NCI-H2029 (cell line): Measurements from ENCODE around the gene TMPRSS13.

Experiments used
- DNase-seq: peaks from one replicate; lab custom pipeline; 2025; lab: John Stamatoyannopoulos, UW

Gene TMPRSS13

GRCh38 chr11:117887431-117888138, 41.6 kb downstream of the TMPRSS13 start:
- no peak for DNase-seq

DNA sequence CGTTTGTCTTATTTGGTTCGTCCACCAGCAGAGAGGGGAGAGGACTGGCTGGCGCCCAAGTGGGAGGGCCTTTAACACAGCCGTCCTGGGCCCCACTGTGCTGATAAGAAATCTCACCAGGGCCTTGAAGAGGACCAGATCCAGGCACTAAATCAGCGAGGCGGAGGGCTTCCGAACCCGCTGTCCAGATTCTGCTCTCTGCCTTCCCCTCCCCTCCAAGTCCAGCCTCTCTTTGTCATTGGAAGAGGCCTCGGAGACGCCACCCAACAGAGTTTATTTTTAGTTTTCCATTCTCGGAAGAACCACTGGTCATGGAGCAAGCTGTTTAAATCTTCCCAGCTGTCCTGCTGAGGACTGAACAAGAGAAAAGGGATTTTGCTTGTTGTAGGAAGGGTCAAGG, 43.4 kb downstream of the TMPRSS13 start:
- no peak for DNase-seq

GRCh38 chr11:117884994-117885393, 44.2 kb downstream of the TMPRSS13 start:
- no peak for DNase-seq

- no peak for DNase-seq
These were observed 46.1 kb downstream of the TMPRSS13 start for GRCh38 chr11:117883063-117883462.

DNA sequence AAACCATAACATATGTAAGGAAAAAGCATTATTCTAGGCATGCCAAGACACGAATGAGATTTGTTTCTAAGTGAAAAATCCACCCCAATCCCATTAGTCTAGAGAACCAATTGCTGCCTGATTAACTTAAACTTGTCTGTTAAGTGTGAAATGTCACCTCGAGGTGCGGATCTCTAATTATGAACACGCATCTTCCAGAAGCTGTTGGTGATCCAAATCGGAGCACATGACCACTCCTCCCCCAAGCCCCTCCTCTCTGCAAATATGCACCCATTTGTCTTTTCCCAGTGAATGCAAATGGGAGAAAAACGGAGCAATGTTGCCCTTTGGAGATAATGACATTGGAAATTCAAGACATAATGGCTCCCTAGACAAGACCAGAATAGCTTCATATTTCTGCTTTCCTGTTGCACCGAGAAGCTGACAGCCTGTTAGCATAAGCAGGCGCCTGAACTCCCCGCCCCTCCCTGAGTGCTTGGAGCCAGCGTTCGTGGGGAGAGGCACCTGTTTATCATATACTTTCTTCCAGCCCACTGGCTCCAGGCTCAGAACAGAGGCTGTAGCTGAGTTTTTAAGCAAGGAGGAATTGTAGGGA, 46.8 kb downstream of the TMPRSS13 start:
- peak; percentile 40 for DNase-seq

DNA sequence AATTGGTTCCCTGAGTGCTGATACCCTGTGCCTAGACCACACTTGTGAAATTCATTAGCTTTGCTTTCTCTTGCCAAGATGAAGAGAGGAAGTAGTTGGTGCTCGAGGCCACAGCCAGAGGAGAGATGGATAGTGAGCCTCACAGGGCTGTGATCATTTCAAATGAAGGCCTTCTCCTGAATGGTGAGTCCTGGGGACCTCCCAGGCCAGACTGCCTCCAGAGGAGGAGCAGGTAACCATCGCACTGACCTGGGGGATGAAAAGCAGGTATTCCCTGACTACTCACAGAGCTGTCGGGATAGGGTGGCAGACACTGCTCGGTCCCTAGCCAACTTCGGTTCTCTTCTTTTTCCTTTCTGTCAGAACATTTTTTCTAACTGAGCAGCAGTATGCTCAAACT, 48.0 kb downstream of the TMPRSS13 start:
- DNase-seq = no peak

GRCh38 chr11:117879516-117880480, 49.4 kb downstream of the TMPRSS13 start:
- DNase-seq = no peak

GRCh38 chr11:117878939-117879475, 50.2 kb downstream of the TMPRSS13 start:
- no peak for DNase-seq

GRCh38 chr11:117878314-117878938, 50.8 kb downstream of the TMPRSS13 start:
- no peak for DNase-seq

- no peak for DNase-seq
These were observed 52.0 kb downstream of the TMPRSS13 start for GRCh38 chr11:117877120-117877784.

GRCh38 chr11:117876341-117877119, 52.7 kb downstream of the TMPRSS13 start, which contains the start of gene FXYD6:
TSS of gene FXYD6 (minus strand) at chr11:117876658. CDS start at chr11:117842776, 33,882 bp downstream.
- peak; percentile 51 for DNase-seq

GRCh38 chr11:117876059-117876340, 53.2 kb downstream of the TMPRSS13 start:
- no peak for DNase-seq

DNA sequence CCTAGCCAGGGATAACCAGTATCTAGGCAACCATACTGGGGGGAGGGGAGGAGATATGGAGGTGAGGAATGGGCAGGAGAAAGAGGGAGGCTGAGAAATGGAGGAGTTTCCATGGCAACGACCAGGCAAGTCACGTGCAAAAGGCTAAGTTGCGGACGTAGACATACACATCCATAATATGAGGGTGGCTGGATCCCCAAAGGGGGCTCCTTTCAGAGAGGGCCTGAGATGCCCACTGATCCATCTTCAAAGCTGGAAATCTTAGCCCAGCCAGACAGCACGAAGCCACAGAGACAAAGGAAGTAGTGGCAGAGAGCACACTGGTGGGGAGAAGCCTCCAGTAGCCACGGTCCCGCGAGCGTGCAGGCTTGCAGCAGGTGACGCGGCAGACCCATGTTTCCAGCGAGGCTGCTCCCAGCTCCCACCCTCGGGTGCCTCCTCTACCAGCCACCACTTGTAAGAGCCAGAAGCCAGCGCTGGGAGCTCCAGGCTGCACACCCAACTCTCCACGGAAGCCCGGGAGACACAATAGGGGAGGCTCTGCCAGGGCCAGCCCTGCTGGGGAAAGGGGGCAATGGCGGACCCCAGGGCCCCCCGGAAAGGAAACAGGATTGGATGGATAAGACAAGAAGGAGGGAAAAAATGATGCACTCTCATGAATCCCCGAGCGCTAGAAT, 53.7 kb downstream of the TMPRSS13 start:
- peak; percentile 27 for DNase-seq

GRCh38 chr11:117874910-117875381, 54.3 kb downstream of the TMPRSS13 start:
- DNase-seq = no peak

GRCh38 chr11:117874253-117874909, 54.8 kb downstream of the TMPRSS13 start:
- no peak for DNase-seq

DNA sequence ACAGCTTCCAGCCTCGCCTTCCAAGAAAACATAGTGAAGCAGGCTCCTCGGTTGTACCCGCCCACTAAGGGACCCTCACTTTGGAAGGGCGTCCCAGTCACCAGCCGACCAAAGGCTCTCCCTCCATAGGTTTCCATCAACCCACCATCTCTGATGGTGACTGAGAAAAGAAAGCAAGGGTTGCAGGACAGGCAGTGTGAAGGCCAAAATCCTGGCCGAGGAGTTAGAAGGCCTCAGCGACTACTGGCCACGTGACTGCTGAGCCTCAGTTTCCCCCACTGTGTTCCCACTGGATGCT, 55.4 kb downstream of the TMPRSS13 start:
- DNase-seq = no peak

DNA sequence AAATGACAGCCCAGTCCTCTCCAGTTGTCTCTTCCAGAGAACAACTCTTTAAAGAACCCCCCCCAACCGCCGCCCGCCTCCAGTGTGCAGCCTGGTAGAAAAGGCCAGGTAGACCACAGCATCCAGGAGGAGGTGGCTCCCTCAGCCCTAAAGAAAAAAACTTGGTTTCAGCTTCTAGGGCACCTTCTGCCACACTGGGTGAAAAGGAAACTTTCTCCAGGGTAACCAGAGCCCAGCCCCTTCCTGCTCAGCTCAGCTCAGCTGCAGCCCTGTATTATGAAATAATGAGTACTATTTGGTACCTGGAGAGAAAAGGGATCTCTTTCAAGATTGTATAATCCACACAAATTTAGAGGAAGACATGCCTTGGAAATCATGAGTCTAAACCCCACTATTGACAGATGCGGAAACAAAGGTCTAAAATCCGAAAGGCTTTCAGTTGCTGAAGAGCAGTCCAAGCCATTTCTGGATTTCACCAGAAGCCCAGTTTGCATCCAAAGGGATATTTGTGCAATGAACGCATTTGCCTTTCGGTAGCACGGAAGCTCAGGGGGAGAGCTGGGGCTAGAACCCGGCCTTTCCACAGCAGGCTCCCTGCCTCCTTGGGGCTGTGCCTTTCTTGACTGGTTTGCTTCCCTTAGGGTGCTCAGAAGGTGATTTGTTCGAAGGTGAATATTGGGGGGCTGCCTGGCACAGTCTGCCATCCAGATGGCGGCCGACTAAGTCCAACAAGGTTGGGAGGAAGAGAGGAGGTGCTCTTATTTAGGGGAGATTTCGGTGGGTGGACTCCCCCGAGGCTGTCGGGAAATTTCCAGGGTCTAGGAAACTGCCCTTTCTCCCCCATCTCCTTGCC, 56.0 kb downstream of the TMPRSS13 start:
- no peak for DNase-seq

DNA sequence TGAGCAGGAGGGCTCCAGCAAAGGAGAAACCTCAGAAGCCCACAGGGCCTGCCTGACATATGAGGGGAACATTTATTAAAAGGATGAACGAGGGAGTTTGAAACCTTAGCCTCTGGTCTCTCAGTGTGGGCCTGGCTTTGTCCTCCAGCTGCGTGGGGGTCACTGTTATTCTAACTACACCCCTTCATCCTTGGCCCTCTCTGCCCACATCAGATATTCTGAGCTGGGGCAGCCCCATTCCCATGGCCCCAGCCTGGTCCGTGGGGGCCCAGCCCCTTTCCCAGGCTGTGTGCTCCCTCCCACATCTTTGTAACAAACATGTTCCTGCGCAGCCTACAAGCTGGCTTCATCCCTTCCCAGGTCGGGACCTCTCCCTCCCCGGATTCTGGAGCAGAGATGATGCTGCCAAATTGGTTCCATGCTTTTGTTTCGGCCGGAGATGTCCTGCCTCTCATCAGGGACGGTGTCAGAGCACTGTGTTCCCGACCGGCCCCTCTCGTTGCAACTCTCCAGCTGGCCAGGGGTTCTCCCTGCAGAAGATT, 56.7 kb downstream of the TMPRSS13 start:
- no peak for DNase-seq
